ENCODE measurements around the gene PTH1R.

The PTH1R gene

DNA sequence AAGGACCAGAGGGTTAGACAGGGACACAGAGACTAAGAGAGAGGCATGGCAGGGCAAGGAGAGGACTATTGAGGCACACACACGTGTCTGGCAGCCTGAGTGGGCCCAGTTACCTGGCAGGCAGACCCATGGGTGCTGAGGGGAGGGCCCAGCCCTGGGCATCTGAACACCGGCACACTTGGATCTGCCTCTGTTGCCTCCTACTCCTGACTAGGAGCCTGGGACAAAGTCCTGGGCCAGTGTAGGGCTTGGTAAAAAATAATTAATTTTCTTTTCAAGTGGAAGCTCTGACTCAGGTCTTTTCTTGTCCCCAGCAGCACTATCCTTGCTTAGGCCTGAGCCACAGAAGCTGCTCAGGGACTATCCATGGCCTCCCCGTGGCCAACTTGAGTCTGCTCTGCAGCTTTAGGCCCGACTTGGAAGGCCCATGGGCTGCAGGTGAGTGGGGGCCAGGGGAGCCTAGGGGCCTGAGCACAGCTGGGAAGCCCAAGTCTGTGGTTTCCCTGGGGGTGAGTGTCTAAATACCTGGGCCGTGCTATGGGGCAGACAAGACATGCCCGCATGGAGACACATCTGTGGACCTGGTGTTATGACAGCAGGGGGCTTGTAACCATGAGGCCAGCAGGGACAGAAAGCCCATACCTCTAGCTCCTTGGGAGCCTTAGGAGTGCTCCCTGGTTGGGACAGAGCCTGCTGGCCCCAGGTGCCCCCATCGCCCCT lies at the start of gene PTH1R:
Gene PTH1R (plus strand): TSS at position 316 of the 720 bp plus-strand sequence. CDS start 5,839 bp downstream, outside the sequence.
- Mint-ChIP-seq H3K4me1 (ENCODE audit: low read depth) (peaks cover 1% of the 10 kb centered on the region), H3K4me3 (no peak within 1 kb of the TSS), H3K9me3 (no peaks in the 10 kb centered on the region), H3K27me3 (ENCODE audit: low read depth) (peaks cover 49% of the 10 kb centered on the region), H3K36me3 (ENCODE audit: low read depth) (no peaks in the 10 kb centered on the region), H3K27ac (no peak within 1 kb of the TSS)

GRCh38 chr3:46829699-46830208 lies 47.8 kb upstream of the PTH1R start:
- Mint-ChIP-seq H3K27me3 (ENCODE audit: low read depth) (peaks cover 11% of the 10 kb centered on the region), H3K4me3 (no peak overlapping the region), H3K9me3 (no peaks in the 10 kb centered on the region), H3K36me3 (ENCODE audit: low read depth) (no peaks in the 10 kb centered on the region), H3K4me1 (ENCODE audit: low read depth) (peaks cover 7% of the 10 kb centered on the region), H3K27ac (peak overlapping the region; percentile 23)

DNA sequence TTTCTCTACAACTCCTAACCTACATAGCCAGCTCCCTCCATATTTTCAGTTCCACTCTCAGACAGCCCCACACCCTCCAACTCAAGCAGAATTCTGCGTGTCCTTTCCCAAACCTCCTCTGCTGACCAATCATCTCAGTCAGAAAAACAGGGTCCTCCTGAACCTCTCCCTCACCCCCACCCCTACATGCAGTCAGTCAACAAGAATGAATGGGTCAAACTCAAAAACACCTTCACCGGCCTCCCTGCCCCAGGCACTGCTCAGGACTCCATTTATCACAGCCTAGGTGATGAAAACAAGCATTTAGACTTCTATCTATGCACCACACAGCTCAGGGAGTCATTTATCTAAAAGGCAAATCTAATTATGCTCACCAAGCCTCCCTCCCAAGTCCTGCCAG lies 46.7 kb upstream of the PTH1R start:
- Mint-ChIP-seq H3K27ac (no peak overlapping the region), H3K36me3 (ENCODE audit: low read depth) (no peaks in the 10 kb centered on the region), H3K4me1 (ENCODE audit: low read depth) (peaks cover 7% of the 10 kb centered on the region), H3K9me3 (no peaks in the 10 kb centered on the region), H3K27me3 (ENCODE audit: low read depth) (peaks cover 7% of the 10 kb centered on the region), H3K4me3 (no peak overlapping the region)

DNA sequence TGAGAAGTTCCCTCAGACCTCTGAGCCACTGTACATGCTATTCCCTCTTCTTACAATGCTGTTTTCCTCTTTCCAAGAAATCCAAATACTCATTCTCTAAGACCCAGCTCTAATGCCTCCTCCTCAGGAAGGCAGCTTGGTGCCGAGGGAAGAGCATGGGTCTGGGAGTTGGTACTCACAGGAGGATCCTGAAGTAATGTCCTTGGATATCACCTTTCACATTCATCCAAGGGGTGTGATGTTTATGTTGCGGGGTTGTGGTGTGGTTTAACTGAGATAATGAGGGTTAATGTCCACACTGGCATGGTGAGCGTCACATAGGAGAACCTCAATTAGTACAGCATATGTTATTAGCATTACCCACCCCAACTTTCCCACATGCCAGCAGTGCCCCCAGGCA lies 46.2 kb upstream of the PTH1R start:
- no peak overlapping the region for H3K27ac Mint-ChIP-seq
- H3K4me1 Mint-ChIP-seq (ENCODE audit: low read depth), result peaks cover 7% of the 10 kb centered on the region
- no peak overlapping the region for H3K4me3 Mint-ChIP-seq
- no peaks in the 10 kb centered on the region for H3K9me3 Mint-ChIP-seq
- H3K27me3 Mint-ChIP-seq (ENCODE audit: low read depth), result peaks cover 7% of the 10 kb centered on the region
- no peaks in the 10 kb centered on the region for H3K36me3 Mint-ChIP-seq (ENCODE audit: low read depth)

GRCh38 chr3:46831841-46832240 lies 45.7 kb upstream of the PTH1R start:
- Mint-ChIP-seq H3K4me3 (no peak overlapping the region), H3K36me3 (ENCODE audit: low read depth) (no peaks in the 10 kb centered on the region), H3K4me1 (ENCODE audit: low read depth) (peaks cover 7% of the 10 kb centered on the region), H3K9me3 (no peaks in the 10 kb centered on the region), H3K27me3 (ENCODE audit: low read depth) (peaks cover 3% of the 10 kb centered on the region), H3K27ac (no peak overlapping the region)

DNA sequence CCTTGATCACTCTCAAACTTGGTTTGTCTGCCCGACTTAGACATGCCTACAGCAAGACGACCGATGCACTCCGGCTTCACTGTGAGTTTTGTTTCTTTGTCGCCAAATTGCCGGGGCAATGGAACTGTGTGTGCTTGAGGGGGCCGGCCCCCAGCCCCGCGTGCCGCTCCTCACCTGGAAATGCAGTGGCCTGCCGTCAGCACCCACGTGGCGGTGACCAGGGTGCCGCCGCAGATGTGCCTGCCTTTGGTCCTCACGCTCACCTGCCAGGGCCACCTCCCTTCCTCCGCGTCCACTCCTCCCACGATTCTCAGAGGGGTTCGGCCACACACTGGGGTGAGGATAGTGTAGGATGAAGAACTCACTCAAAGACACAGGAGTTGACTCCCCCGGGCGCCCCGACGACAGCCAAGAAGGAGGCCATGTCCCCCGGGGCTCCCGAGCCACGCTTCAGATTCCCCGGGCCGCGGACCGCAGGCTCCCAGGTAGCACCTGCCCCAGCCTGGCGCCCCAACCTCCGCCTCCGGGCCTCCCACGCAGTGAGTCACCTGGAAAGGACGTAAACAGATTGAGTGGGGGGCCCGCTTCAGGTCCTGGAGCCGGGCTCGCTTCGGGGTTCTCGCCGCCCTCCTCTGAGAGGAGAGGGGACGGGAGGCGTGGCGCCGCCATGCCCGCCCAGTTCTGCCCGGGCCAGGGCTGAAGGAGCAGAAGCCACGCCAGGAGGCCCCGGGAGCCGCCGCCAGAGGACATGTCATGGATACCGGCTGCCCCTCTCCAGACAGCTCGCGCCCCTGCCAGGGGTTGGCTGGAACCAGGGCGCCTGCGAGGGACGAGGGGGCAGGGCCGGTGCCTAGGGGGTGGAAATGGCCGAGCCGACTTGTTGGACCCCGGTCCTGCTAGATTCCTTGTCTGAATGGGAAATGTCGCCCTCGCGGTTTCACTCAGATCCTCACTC lies 43.9 kb upstream of the PTH1R start:
- H3K27me3 Mint-ChIP-seq (ENCODE audit: low read depth), result peaks cover 9% of the 10 kb centered on the region
- peaks cover 3% of the 10 kb centered on the region for H3K4me1 Mint-ChIP-seq (ENCODE audit: low read depth)
- no peak overlapping the region for H3K4me3 Mint-ChIP-seq
- peaks cover 3% of the 10 kb centered on the region for H3K36me3 Mint-ChIP-seq (ENCODE audit: low read depth)
- H3K27ac Mint-ChIP-seq, result no peak overlapping the region
- peaks cover 14% of the 10 kb centered on the region for H3K9me3 Mint-ChIP-seq

- Mint-ChIP-seq H3K4me3 (no peak overlapping the region), H3K4me1 (ENCODE audit: low read depth) (no peaks in the 10 kb centered on the region), H3K36me3 (ENCODE audit: low read depth) (peaks cover 8% of the 10 kb centered on the region), H3K9me3 (peaks cover 23% of the 10 kb centered on the region), H3K27me3 (ENCODE audit: low read depth) (peaks cover 15% of the 10 kb centered on the region), H3K27ac (no peak overlapping the region)
Measured at GRCh38 chr3:46835054-46835453, 42.5 kb upstream of the PTH1R start.

GRCh38 chr3:46835491-46835890 lies 42.0 kb upstream of the PTH1R start:
- Mint-ChIP-seq H3K36me3 (ENCODE audit: low read depth) (peaks cover 10% of the 10 kb centered on the region), H3K9me3 (peaks cover 28% of the 10 kb centered on the region), H3K4me1 (ENCODE audit: low read depth) (no peaks in the 10 kb centered on the region), H3K27me3 (ENCODE audit: low read depth) (peaks cover 15% of the 10 kb centered on the region), H3K27ac (no peak overlapping the region), H3K4me3 (no peak overlapping the region)

GRCh38 chr3:46838301-46838700 lies 39.2 kb upstream of the PTH1R start:
- H3K36me3 Mint-ChIP-seq (ENCODE audit: low read depth), result peaks cover 10% of the 10 kb centered on the region

GRCh38 chr3:46840491-46840890 lies 37.0 kb upstream of the PTH1R start:
- H3K27me3 Mint-ChIP-seq (ENCODE audit: low read depth), result peaks cover 46% of the 10 kb centered on the region
- peaks cover 43% of the 10 kb centered on the region for H3K9me3 Mint-ChIP-seq
- peaks cover 10% of the 10 kb centered on the region for H3K36me3 Mint-ChIP-seq (ENCODE audit: low read depth)
- peaks cover 1% of the 10 kb centered on the region for H3K4me1 Mint-ChIP-seq (ENCODE audit: low read depth)
- H3K4me3 Mint-ChIP-seq, result no peak overlapping the region
- H3K27ac Mint-ChIP-seq, result no peak overlapping the region

More at GRCh38 chr3:46838301-46838700, 39.2 kb upstream of the PTH1R start:
- Mint-ChIP-seq H3K27me3 (ENCODE audit: low read depth) (peaks cover 30% of the 10 kb centered on the region), H3K27ac (no peak overlapping the region), H3K9me3 (peaks cover 43% of the 10 kb centered on the region), H3K4me3 (no peak overlapping the region), H3K4me1 (ENCODE audit: low read depth) (no peaks in the 10 kb centered on the region)

GRCh38 chr3:46843508-46843907 lies 34.0 kb upstream of the PTH1R start:
- H3K4me1 Mint-ChIP-seq (ENCODE audit: low read depth), result peaks cover 2% of the 10 kb centered on the region
- H3K27ac Mint-ChIP-seq, result no peak overlapping the region
- H3K27me3 Mint-ChIP-seq (ENCODE audit: low read depth), result peaks cover 38% of the 10 kb centered on the region
- H3K9me3 Mint-ChIP-seq, result peaks cover 30% of the 10 kb centered on the region
- H3K36me3 Mint-ChIP-seq (ENCODE audit: low read depth), result peaks cover 7% of the 10 kb centered on the region
- H3K4me3 Mint-ChIP-seq, result no peak overlapping the region

DNA sequence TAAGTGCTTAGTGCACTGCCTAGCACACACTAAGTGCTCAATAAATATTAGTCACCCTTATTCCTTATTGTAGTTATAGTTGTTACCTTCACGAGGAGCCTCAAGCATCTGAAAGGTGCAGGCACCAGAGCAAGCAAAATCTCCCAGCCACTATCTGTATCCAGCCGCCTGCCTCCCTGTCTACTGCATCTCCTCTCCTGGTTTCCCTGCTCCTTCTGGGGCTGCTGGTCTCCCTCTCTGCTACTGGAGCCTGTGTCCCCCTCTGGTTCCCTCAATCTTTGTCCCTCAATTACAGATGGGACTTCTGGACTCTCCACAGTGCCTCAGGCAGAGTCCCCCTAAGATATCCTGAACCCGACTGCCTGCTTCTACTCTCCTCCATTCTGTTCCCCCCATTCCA lies 33.1 kb upstream of the PTH1R start:
- H3K27ac Mint-ChIP-seq, result no peak overlapping the region

DNA sequence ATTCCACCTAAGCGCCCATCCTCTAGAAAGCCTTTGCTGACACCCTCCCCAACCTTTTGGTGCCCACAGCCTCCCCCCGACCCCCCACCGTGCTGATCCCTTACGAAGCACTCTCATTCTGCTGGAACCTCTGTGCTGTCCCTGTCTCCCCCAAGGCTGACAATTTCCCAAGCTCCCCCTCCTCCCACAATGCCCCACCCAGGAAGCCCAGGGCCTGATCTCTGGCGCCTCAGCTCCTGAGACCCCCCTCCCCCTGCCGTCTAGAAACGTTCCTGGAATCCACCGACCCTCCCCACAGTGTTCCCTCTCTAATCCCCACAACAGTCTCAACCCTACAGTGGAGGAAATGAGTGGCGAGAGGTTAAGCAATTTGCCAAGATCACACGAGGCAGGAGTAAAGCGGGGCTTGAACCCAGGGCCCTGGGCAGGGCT lies 32.6 kb upstream of the PTH1R start:
- Mint-ChIP-seq H3K36me3 (ENCODE audit: low read depth) (peaks cover 2% of the 10 kb centered on the region), H3K4me1 (ENCODE audit: low read depth) (peaks cover 2% of the 10 kb centered on the region), H3K27ac (no peak overlapping the region), H3K9me3 (peaks cover 20% of the 10 kb centered on the region), H3K27me3 (ENCODE audit: low read depth) (peaks cover 32% of the 10 kb centered on the region), H3K4me3 (peak overlapping the region; percentile 44)

More for the DNA sequence above, 33.1 kb upstream of the PTH1R start:
- peaks cover 32% of the 10 kb centered on the region for H3K27me3 Mint-ChIP-seq (ENCODE audit: low read depth)
- H3K4me3 Mint-ChIP-seq, result peak overlapping the region; percentile 43
- peaks cover 21% of the 10 kb centered on the region for H3K9me3 Mint-ChIP-seq
- peaks cover 2% of the 10 kb centered on the region for H3K4me1 Mint-ChIP-seq (ENCODE audit: low read depth)
- peaks cover 4% of the 10 kb centered on the region for H3K36me3 Mint-ChIP-seq (ENCODE audit: low read depth)

GRCh38 chr3:46845397-46845859 lies 32.1 kb upstream of the PTH1R start:
- H3K4me1 Mint-ChIP-seq (ENCODE audit: low read depth), result peaks cover 2% of the 10 kb centered on the region
- H3K27me3 Mint-ChIP-seq (ENCODE audit: low read depth), result peaks cover 32% of the 10 kb centered on the region
- H3K9me3 Mint-ChIP-seq, result peaks cover 15% of the 10 kb centered on the region
- H3K36me3 Mint-ChIP-seq (ENCODE audit: low read depth), result peaks cover 1% of the 10 kb centered on the region
- peak overlapping the region; percentile 36 for H3K27ac Mint-ChIP-seq
- H3K4me3 Mint-ChIP-seq, result peak overlapping the region; percentile 57
